ENCODE measurements around the gene PRICKLE4. TPM values are rescaled to one million over a fixed set of nuclear protein-coding genes. Genes with fewer than 3 reads are reported as not detected.

The PRICKLE4 gene, protein sequence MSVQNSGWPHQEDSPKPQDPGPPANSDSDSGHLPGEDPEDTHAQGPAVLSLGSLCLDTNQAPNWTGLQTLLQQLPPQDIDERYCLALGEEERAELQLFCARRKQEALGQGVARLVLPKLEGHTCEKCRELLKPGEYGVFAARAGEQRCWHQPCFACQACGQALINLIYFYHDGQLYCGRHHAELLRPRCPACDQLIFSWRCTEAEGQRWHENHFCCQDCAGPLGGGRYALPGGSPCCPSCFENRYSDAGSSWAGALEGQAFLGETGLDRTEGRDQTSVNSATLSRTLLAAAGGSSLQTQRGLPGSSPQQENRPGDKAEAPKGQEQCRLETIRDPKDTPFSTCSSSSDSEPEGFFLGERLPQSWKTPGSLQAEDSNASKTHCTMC
- total RNA-seq, result 1.8 TPM in 1 of 2 replicates, not detected in the other

DNA sequence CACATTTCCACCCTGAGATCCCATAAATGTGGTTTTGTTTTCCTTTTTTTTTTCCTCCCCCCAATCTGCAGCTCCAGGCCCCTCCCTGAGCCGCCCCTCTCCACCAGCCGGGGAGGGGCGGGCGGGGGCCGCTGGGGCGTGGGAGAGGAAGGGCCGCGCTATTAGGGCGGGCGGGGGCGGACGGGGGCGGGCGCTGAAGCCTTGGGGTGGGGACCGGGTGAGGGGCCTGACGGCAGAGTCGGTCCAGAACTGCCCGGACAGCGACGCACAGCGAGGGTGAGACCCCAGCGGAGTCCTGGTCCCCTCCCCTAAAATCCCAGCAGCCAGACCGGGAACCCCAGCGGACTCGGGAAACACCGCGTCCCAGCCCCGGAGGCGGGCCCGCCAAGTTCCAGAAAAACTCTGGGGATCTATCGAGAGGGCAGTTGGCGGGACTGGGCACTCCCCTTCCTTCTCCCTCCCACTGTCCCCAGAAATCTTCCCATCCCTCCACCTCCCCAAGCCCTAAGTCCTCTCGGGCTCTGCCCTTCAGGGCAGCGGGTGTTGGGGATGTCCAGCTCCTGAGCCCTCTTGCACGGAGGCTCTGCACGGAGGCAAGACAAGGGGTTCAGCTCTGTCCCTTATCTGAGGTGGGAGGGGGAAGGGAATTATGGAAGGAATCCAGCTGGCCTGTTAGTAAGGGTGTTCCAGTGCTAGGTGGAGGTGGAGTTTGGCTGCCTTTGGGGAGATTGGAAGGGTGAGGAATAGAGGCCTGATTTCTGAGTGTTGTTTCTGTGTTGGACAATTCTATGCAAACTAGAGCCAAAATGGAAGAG is at the start of gene PRICKLE4:
PRICKLE4 (plus strand) TSS at position 232 of the 815 bp plus-strand sequence. CDS start 2,692 bp downstream, outside the sequence.

DNA sequence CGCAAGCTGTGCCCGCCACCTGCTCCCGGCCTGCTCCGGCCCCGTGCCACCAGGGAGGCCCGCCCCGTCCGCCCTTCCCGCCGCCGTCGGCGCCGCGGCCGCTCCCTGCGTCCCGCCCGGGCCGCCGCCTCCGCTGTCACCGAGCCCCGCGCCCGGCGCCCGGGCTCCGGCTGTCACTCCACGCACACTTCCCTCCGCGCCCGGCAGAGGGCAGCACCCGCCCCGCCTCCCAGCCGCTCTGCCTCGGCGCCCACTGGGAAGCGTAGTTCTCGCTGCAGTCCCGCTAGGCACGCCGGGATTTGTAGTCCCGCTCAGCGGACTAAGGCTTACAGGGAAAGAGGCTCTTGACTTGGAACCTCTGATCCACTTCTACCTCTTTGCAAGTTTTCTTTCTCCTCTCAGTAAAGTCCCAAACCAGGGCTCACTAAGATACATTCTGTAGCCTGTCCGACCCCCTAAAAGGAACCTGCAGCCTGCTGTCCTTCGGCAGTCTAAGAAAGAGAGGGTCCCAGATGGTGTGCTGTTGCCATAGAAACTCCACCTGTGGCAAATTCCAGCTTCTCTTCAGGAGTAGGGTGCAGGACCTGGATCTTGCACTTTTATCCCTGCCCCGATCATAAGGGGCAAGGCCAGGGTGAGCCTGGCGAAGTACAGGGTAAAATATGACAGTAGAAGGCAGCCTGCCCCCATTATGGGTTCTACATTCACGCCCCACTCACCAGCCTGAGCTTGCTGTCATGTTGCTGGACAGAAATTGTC is 45.0 kb upstream of the PRICKLE4 start, which contains the start of gene TFEB:
TFEB (minus strand) TSS at position 182 of the 759 bp plus-strand sequence. CDS start 44,395 bp downstream, outside the sequence.

DNA sequence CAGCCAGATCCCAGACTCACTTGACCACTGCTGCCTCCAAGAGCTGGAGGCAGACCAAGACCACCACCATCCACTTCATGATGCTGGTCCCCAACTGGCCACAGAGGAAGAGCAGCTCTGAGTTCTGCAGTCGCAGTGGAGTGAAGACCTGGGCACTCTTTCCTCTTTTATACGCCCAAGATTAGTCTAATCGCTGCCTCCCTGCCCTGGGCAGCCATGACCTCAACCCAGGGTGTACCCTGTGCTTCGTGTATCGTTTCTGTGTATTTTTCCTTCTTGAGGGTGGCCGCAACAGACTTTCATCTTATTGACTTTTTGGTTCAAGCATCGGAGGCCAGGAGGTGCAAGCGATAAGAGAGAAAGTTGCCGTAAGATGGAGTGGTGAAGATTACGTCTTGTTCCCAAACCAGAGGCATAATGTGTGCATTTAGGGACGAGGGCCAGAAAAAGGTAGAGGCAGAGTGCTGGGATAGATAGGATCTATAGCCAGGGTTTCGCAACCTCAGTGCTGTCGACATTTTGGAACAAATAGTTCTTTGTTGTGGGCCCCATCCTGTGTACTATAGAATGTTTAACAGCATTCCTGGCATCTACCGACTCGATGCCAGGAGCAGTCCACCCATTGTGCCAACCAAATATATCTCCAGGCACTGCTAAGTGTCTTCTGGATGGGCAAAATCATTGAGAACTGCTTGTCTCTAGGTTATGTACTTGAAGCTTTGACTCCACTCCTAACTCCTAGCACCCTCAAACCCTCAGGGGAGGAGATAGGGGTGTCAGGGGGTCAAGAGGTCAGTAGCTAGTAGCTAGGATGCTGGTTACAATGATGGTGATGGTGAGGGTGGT is 33.1 kb upstream of the PRICKLE4 start, which contains the start of gene PGC:
PGC (minus strand) TSS at position 142 of the 846 bp plus-strand sequence; CDS start at position 79, 63 bp downstream.

DNA sequence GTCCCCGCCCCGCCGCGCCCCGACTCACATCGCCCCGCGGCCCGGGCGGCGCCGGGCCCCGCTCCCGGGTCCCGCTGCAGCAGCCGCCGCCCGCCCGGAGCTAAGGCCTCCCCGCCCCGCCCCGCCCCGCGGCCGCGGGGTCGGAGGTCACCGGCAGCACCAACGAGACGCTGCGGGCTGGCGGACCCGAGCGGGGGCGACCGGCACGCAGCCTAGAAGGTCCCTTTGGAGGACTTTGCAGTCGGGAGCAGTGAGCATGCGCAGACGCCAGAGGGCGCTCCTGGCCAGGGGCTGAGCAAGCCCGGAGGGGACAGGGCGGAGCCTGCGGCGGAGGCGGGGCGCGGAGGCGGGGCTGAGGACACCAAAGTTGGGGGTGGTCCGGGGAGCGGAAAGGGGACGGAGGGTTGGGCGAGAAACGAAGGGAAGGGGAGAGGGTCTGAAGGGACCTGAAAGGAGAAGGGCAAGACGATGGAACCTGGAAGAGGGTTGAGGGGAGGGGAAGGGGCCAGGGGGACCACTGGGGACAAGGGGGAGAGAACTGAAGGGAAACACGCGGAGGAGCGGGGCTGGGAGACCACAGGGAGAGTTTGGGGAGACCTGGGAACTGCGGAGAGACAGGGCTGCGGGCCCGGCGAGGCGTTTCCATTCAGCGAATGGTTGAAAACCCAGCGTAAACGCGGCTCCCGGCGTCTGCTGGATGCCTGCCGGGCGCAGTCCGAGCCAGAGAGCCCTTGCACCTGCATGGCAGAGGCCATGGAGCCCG is 613 bp upstream of the PRICKLE4 start, which contains the start of gene FRS3:
FRS3 (minus strand) TSS at position 113 of the 763 bp plus-strand sequence. CDS start 2,913 bp downstream, outside the sequence.

DNA sequence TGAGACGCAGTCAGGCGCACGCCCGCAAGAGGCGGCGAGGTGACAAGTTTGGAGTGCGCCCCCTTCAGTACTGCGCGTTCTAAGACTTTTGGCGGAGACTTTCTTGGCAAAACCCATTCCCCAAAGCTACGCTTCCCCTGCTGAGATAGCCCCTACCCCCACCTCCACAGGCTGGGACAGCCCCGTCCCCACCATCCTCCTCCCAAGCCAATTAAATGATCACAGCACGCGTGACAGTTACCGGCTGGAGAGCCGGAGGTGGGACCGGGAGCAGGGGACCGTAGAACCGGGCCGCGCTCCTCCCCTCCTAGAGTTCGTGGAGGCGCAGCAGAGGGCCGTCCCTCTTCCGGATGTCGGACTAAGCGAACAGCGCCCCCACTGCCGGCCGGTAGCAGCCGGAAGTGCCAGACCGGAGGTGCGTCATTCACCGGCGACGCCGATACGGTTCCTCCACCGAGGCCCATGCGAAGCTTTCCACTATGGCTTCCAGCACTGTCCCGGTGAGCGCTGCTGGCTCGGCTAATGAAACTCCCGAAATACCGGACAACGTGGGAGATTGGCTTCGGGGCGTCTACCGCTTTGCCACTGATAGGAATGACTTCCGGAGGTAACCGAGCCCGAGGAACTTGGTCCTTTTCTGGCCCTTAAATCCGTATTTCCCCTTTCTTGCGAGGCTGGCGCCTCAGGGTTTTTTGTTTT is 6.8 kb downstream of the PRICKLE4 start, which contains the start of gene TOMM6:
TOMM6 (plus strand) TSS at position 476 of the 699 bp plus-strand sequence; CDS start at position 480, 4 bp downstream.

Small RNA genes lying within 50 kb of the gene (small RNA-seq; reads per million reads assigned to genes)
- gene AL365205.2, result not detected
- not detected for gene AL365205.3
- not detected for gene RF00393

Other genes starting within 250 kb of the PRICKLE4 start
- gene FOXP4, start 234.4 kb upstream of the PRICKLE4 start, total RNA-seq, result 1.1 and 2.0 TPM in 2 replicates
- not detected in 2 replicates for gene MDFI, start 142.3 kb upstream of the PRICKLE4 start, total RNA-seq
- 2.0 and 3.7 TPM in 2 replicates for gene TFEB, start 45.2 kb upstream of the PRICKLE4 start, total RNA-seq
- gene PGC, start 33.4 kb upstream of the PRICKLE4 start, total RNA-seq, result not detected in 2 replicates
- 1.1 and 1.8 TPM in 2 replicates for gene FRS3, start 882 bp upstream of the PRICKLE4 start, total RNA-seq
- 77.2 and 94.8 TPM in 2 replicates for gene TOMM6, start 6.9 kb downstream of the PRICKLE4 start, total RNA-seq
- 2.0 and 2.2 TPM in 2 replicates for gene USP49, start 114.6 kb downstream of the PRICKLE4 start, total RNA-seq
- 17.6 and 20.5 TPM in 2 replicates for gene MED20, start 140.4 kb downstream of the PRICKLE4 start, total RNA-seq
- 24.6 and 28.9 TPM in 2 replicates for gene BYSL, start 140.7 kb downstream of the PRICKLE4 start, total RNA-seq
- 38.6 and 50.2 TPM in 2 replicates for gene CCND3, start 161.0 kb downstream of the PRICKLE4 start, total RNA-seq